Measurements from ENCODE around the gene MAF.
A peak's percentile ranks its signal among the peaks of the same experiment; 100 is the strongest.

MAF gene

GRCh38 chr16:79610771-79611170 is 10.2 kb upstream of the MAF start:
- no peak for DNase-seq

GRCh38 chr16:79609861-79610260 is 9.3 kb upstream of the MAF start:
- no peak for DNase-seq

DNA sequence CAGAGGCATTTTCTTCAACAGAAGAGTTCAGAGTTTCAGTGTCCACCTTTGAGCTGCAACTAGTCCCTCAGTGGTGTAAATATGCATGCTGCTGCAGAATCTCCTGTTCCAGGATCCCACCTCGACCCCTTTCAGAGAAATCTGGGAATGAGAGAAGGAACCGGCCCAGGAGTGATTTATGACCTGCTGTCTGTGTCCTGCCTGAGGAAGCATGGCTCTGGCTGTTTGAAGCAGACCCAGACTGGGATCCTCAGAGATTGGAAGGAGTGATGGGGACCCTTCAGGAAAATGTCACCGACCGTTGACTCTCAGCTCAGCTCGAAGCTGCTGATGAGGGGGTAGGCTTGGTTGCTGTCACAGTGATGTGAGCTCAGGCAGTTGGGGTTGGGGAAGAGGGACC is 8.4 kb upstream of the MAF start:
- no peak for DNase-seq

DNA sequence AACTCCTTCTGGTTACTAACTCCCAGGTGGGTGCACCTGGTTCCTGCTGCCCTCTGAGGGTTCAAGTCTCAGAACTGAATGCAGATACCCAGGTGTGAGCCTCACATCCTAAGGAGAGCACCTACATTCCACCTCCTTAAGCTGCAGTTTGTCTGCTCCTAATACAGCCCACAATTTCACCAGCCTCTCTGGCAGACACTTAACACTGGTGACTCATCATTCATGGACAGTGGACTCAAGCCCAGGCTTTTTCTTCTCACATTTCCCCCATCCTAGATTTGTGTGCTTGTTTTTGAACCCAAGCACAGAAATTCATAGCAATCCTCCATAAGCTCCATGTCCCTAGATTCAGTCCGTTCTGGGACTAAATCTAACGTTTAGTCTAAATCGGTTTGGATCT is 7.0 kb upstream of the MAF start:
- DNase-seq, result no peak

GRCh38 chr16:79605999-79606398 is 5.5 kb upstream of the MAF start:
- DNase-seq, result no peak

- no peak for DNase-seq
These were observed 2.5 kb upstream of the MAF start for GRCh38 chr16:79603055-79603454.

GRCh38 chr16:79602628-79603014 is 2.1 kb upstream of the MAF start:
- no peak for DNase-seq

- peak; percentile 92 for DNase-seq
These were observed 1.5 kb upstream of the MAF start for GRCh38 chr16:79601931-79602627.

GRCh38 chr16:79601092-79601930 is 774 bp upstream of the MAF start:
- DNase-seq, result peak; percentile 62

- DNase-seq, result peak; percentile 69
These were observed 500 bp downstream of the MAF start for GRCh38 chr16:79599837-79600637.

DNA sequence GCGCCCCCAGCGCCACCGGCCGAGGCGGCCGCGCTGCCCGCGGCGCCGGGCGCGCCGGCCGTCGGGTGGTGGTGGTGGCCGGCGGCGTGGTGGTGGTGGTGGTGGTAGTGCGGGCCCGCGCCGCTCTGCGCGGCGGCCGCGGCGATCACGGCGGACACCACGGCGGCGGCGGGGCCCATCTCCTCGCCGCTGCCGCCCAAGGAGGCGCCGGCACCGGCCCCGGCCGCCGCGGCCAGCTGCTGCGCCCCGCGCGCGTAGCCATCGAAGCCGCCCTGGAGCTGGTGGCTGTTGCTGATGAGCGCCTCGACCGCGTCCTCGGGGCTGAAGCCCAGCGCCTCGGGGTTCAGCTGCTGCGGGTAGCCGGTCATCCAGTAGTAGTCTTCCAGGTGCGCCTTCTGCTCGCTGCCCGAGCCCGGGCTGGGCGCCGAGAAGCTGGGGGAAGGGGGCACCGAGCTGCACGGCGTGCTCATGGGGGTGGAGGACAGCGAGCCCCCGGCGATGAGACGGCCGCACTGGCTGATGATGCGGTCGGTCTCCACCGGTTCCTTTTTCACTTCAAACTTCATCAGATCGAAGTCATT is 1.2 kb downstream of the MAF start:
- peak; percentile 68 for DNase-seq

- DNase-seq, result peak; percentile 73
These were observed 2.0 kb downstream of the MAF start for GRCh38 chr16:79598348-79599181.

DNA sequence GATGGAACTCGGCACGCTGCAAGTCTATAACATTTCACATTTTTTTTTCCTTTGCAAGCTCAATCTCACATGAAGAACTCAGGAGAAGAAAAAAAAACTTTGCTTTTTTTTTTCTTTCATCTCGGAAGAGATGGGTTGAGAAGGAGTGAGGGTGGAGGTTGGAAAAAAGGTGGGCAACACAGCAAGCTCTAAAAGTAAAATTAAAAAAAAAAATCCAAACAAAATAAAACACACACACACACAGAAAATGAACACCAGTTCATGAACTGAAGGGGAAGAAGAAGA is 2.5 kb downstream of the MAF start:
- no peak for DNase-seq

DNA sequence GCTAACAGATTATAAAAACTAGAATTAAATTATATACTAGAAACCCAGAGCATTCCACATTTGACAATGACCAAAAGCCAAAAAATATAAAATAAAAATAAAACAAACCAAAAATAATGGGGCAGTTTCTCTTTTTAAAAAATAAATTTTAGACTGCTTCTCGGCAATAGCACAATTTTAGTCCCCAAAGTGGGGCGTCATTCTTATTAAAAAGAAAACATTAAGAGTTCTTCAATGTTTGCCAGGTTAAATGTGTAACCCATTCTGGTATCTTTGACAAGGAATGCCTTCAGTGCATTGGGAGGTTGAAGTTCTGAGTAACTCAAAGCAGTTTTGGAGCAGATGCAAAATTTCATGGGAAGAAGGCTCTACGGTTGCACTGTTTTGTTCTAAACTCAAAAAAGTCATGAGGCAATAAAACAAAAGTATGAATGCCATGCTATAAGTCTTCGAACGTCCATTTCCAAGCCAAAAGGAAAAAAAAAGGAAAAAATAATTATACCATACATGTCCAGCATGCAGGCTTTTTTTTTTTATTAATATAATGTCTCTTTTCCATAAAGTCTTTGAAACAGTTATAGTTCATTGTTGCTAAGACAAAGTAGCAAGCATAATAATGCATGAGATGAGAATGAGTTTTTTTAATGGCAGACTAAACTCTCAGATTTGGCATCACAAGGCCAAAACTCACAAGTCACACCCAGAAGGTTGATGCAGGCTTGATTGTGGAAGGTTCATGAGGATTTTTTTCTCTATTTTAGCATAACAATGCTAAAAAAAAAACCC is 3.1 kb downstream of the MAF start:
- DNase-seq, result no peak

GRCh38 chr16:79595931-79596450 is 4.5 kb downstream of the MAF start:
- DNase-seq, result no peak

GRCh38 chr16:79595231-79595641 is 5.3 kb downstream of the MAF start:
- DNase-seq, result no peak

DNA sequence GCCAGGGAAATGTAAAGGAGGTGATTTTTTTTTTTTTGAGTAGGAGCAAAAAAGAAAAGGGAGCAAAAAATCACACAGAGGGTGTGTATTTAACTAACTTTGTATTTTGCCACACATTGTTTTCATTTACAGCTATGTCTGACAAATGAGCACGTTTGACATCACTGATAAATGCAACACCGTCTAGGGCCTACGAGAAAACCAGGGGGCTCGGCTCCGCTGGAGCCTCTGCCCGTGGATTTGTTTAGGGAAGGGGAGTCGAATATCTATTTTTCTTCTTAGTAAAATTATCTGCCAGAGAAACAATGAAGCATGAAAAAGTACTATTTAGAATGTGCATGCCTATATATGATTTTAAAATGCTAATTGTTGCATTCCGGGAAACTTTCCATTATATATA is 6.8 kb downstream of the MAF start:
- no peak for DNase-seq

DNA sequence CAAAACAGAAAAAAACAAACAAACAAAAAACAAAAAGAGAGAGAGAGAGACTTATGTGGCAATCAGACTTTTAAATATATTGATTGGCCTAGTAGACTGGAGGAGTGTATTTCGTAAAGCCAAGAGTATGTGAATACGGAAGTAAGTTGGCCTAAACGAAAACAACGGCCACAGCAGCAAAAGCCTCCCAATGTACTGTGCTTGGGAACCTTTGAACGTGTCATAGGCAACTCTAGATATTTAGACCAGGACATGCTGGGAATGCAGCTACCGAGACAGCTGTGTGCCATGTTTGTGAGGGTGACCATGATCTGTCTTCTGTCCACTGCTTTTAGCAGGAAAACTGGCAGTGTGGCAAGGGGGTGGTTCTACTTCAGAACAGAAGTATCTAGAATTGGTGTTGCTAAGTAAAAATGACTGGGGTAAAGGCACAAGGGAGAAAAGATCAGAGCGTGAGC is 7.4 kb downstream of the MAF start:
- no peak for DNase-seq

GRCh38 chr16:79592186-79592585 is 8.4 kb downstream of the MAF start:
- no peak for DNase-seq

- DNase-seq, result no peak
These were observed 10.9 kb downstream of the MAF start for GRCh38 chr16:79589601-79590102.

DNA sequence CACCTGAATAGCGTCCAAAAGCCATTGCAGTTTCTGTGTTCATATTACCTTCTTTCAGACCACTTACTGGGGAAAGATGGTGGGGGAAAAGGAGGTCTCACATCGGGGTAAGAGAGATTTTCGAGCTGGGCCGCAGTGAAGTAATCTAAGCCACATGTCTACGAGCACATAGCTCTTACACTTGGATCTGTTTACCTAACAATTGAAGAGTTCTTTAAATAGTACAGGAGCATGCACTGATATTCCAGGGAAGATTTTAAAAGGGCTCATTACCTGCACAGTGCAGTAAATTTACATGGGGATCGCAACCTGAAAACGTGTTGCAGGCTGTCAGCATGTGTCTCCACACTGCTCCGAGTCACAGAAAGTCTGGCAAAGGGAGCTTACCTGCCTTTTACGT is 12.6 kb downstream of the MAF start:
- no peak for DNase-seq

Data from activated CD8-positive, alpha-beta memory T cell treated with anti-CD3 and anti-CD28 coated beads, Interleukin-2, amount 50 U/mL, for 48 hours (primary cell).